GM12878 (cell line): ENCODE data around the gene WDR45B. TPM values are rescaled to one million over a fixed set of nuclear protein-coding genes. Genes with fewer than 3 reads are reported as not detected.
"Not testable (repeated sequence)": the region's sequence is repeated elsewhere in the genome, so short reads cannot be mapped to it uniquely, and the experiment has no call there.

Source experiments
- ATAC-seq: fragments of 200-7000 bp; cut with Tn5 transposase; 3 replicates; pipeline ENCODE4 v1.9.1; 2020; ENCODE audit warnings: mild to moderate bottlenecking, moderate library complexity
- BruUV-seq: library from RNA; stranded (reverse); fragments of 400-500 nt; replicated peaks from 2 replicates; lab custom pipeline; 2021; lab: Mats Ljungman, UMichigan
- CTCF ChIA-PET: fragments of 300-600 bp; sonication (Branson Sonifier 250); formaldehyde crosslinking; extraction: SDS; loops from one replicate; lab custom pipeline; 2021; ENCODE audit warnings: inconsistent platforms; lab: Yijun Ruan, JAX
- POLR2A ChIA-PET: fragments of 350-600 bp; formaldehyde crosslinking; extraction: SDS; loops from one replicate; lab custom pipeline; 2021; ENCODE audit warnings: inconsistent platforms; lab: Charles Lee
- RAD21 ChIA-PET: fragments of 300-600 bp; sonication (Branson Sonifier 250); formaldehyde crosslinking; loops from one replicate; lab custom pipeline; 2023; ENCODE audit warnings: antibody characterized with exemption; ENCODE audit not compliant: unreplicated experiment; lab: Charles Lee
- SMC1A ChIA-PET: fragments of 300-600 bp; sonication (Branson Sonifier 250); formaldehyde crosslinking; loops from one replicate; lab custom pipeline; 2023; ENCODE audit not compliant: unreplicated experiment, uncharacterized antibody; lab: Charles Lee
- DNase-seq: peaks from one replicate; pipeline ENCODE4 v3.0.0-alpha.2; 2011; ENCODE audit warnings: low read depth, low spot score
- FAIRE-seq: peaks from 3 replicates; lab custom pipeline; 2011; peaks lifted over from hg19 to GRCh38; lab: Jason Lieb, UNC
- H2AFZ ChIP-seq: 2 replicates; pipeline ENCODE4 v1.6.0; 2011; ENCODE audit warnings: low read depth, low read length, control low read depth; ENCODE audit not compliant: control insufficient read depth
- H3K27ac ChIP-seq: 2 replicates; pipeline ENCODE4 v1.5.1; 2011; ENCODE audit warnings: control low read depth; ENCODE audit not compliant: control insufficient read depth, insufficient read depth
- H3K27me3 ChIP-seq, 2 experiments: replicated peaks in 1 of 2; 2 replicates each; pipeline versions ENCODE4 v1.6.0 to v1.6.1; 2011; ENCODE audit warnings: low read length in 1 of 2; ENCODE audit not compliant: control insufficient read depth in 2 of 2, insufficient read depth in 2 of 2
- H3K36me3 ChIP-seq, 2 experiments: 2 replicates each; pipeline ENCODE4 v1.5.1; 2011; ENCODE audit warnings: low read length in 1 of 2; ENCODE audit not compliant: control insufficient read depth in 2 of 2, insufficient read depth in 2 of 2
- H3K4me1 ChIP-seq: 2 replicates; pipeline ENCODE4 v1.6.1; 2011; ENCODE audit warnings: mild to moderate bottlenecking, low read length, moderate library complexity, mixed read lengths; ENCODE audit not compliant: control insufficient read depth, insufficient read depth
- H3K4me2 ChIP-seq: 2 replicates; pipeline ENCODE4 v1.6.0; 2011; ENCODE audit warnings: control low read depth; ENCODE audit not compliant: control insufficient read depth, insufficient read depth
- H3K4me3 ChIP-seq: fragments of 200-600 bp; sonication (generic); 2 replicates; pipeline ENCODE4 v1.5.1; 2016
- H3K79me2 ChIP-seq: 2 replicates; pipeline ENCODE4 v1.6.0; 2011; ENCODE audit warnings: low read length; ENCODE audit not compliant: control insufficient read depth, insufficient read depth
- H3K9ac ChIP-seq: 2 replicates; pipeline ENCODE4 v1.8.0; 2011; ENCODE audit warnings: low read length, control low read depth, mixed read lengths; ENCODE audit not compliant: control insufficient read depth, insufficient read depth
- H3K9me3 ChIP-seq: replicated peaks from 3 replicates; pipeline ENCODE4 v1.5.1; 2011; ENCODE audit warnings: mild to moderate bottlenecking, low read length; ENCODE audit not compliant: control insufficient read depth, insufficient read depth
- H4K20me1 ChIP-seq: 2 replicates; pipeline ENCODE4 v1.6.0; 2011; ENCODE audit not compliant: control insufficient read depth, insufficient read depth
- ZBTB40 ChIP-seq: fragments of 450-650 bp; IDR thresholded peaks from 2 replicates; pipeline ENCODE4 v1.6.1; 2016; ENCODE audit warnings: mild to moderate bottlenecking, moderate library complexity, borderline replicate concordance
- WGBS: methylation state at CpG from one replicate; pipeline ENCODE4 v1.1.6; 2016; ENCODE audit warnings: low lambda C conversion rate; ENCODE audit not compliant: insufficient replicate concordance, insufficient coverage; ENCODE audit errors: missing lambda C conversion rate; 5-methylcytosine and 5-hydroxymethylcytosine counted together
- in situ Hi-C: fragments of 300-500 bp; cut with MboI; formaldehyde crosslinking; loops from 9 replicates; pipeline ENCODE4 v1.14.3; 2018; ENCODE audit warnings: mixed read lengths
- intact Hi-C: fragments of 100-400 bp; cut with micrococcal nuclease; formaldehyde crosslinking; loops from one replicate; pipeline ENCODE4 v1.14.2; 2022; ENCODE audit not compliant: unreplicated experiment
- polyA plus RNA-seq, 11 experiments: library from polyadenylated mRNA; depleted of rRNA in 4 of 11; unstranded in 6 of 11; stranded (reverse) in 5 of 11; fragments of >200 nt; fragmentation: Nextera tagmentation in 4 of 11; fragmentation: Illumina TruSeq in 1 of 11; extraction: Ambion mirVana in 4 of 11; extraction: Trizol in 1 of 11; gene quantifications; 1 replicate in 1 of 11; 2 replicates in 10 of 11; pipeline versions ENCODE4 v1.2.1 to v1.2.3, GENCODE V29; 2011 to 2016; ENCODE audit warnings: inconsistent platforms in 2 of 11, missing spikeins in 2 of 11, low read depth in 1 of 11
- total RNA-seq, 4 experiments: library from RNA; depleted of rRNA in 3 of 4; stranded (reverse); fragments of >200 nt in 3 of 4; fragmentation: Illumina TruSeq in 1 of 4; extraction: Trizol in 1 of 4; gene quantifications; 2 replicates each; pipeline versions ENCODE4 v1.2.1 to v1.2.3, GENCODE V29; 2013 to 2021

Gene WDR45B
- total and polyA plus RNA-seq, 10 of the 15 experiments (the other 5 are each of a cell fraction or from before 2014, with no cell fraction given), result 1.0 to 73.7 (median 26.6) TPM

DNA sequence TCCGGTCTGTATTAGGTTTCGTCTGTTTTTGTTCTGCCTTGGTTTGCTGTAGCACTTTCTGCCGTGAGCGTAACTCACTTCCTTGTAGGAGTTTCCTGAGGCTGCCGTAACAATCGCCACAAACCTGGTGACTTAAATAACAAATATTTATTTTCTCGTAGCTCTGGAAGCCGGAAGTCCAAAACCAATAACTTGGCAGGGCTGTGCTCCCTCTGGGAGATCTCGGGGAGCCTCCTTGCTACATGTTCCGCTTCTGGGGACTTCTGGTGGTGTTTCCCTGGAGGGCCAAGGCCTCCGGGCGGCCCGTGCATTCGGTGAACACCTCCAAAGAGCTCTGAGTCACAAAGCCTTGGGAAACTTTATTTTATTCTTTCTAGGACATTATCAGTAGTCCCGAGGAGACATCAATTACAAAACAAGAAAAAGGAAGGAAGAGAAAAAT lies 6.8 kb upstream of the WDR45B start:
- Histone ChIP-seq H3K4me3 (no peak overlapping the region), H3K79me2 (no peaks in the 10 kb centered on the region), H2AFZ (no peak overlapping the region), H4K20me1 (no peaks in the 10 kb centered on the region), H3K4me1 (no peaks in the 10 kb centered on the region), H3K27me3 (no peaks in the 10 kb centered on the region), H3K9me3 (no peaks in the 10 kb centered on the region), H3K4me2 (no peak overlapping the region), H3K9ac (no peak overlapping the region), H3K36me3 (no peaks in the 10 kb centered on the region), H3K27ac (no peak overlapping the region)
- ChIA-PET SMC1A (no interaction called here), CTCF (interaction anchor here (0.7 kb wide), 1 partner anchor 102 kb away, joined by 3 read pairs; no protein-coding TSS in a partner anchor), POLR2A (no interaction called here), RAD21 (no interaction called here)
- no TSS peak for BruUV-seq
- in situ Hi-C loops (loop anchor here (10.0 kb wide), 1 partner anchor 90 kb away; no protein-coding TSS in a partner anchor), intact Hi-C loops (no loop called here)
- ATAC-seq, result no peak
- no peak for FAIRE-seq
- no peak for TF ChIP-seq ZBTB40
- WGBS, result 34% methylated on average over 15 of the region's 15 CpGs
- no peak for DNase-seq

- H4K20me1 ChIP-seq, RAD21 ChIA-PET, SMC1A ChIA-PET, DNase-seq, H3K4me3 ChIP-seq, H2AFZ ChIP-seq, H3K27me3 ChIP-seq, H3K9me3 ChIP-seq, H3K4me2 ChIP-seq, ATAC-seq, H3K9ac ChIP-seq, H3K4me1 ChIP-seq, BruUV-seq, FAIRE-seq, intact Hi-C loops, H3K36me3 ChIP-seq, H3K27ac ChIP-seq, H3K79me2 ChIP-seq: not testable (repeated sequence)
- ChIA-PET POLR2A (interaction anchor here (0.6 kb wide), 1 partner anchor 81 kb away, joined by 4 read pairs; no protein-coding TSS in a partner anchor), CTCF (interaction anchor here (0.7 kb wide), 1 partner anchor 102 kb away, joined by 3 read pairs; no protein-coding TSS in a partner anchor)
- 53% methylated on average over 6 of the region's 6 CpGs for WGBS
- in situ Hi-C loops, result loop anchor here (10.0 kb wide), 1 partner anchor 90 kb away; no protein-coding TSS in a partner anchor
Observed at GRCh38 chr17:82654611-82655010, 6.4 kb upstream of the WDR45B start.
